ENCODE results near the gene METTL15. TPM values are rescaled to one million over a fixed set of nuclear protein-coding genes. Genes with fewer than 3 reads are reported as not detected.
"Not testable (repeated sequence)": the region's sequence is repeated elsewhere in the genome, so short reads cannot be mapped to it uniquely, and the experiment has no call there.

The METTL15 gene
- polyA plus RNA-seq, 1 donor, result 22.2 TPM

DNA sequence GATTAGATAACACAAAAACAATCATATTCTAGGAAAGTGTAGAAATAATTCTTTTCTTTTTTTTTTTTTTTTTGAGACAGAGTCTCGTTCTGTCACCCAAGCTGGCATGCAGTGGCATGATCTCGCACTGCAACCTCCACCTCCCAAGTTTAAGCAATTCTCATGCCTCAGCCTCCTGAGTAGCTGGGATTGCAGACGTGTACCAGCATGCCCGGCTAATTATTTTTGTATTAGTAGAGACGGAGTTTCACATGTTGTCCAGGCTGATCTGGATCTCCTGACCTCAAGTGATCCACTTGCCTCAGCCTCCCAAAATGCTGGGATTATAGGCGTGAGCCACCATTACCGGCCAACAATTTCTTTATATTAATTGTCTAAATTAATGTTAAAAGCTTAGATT is 182.8 kb downstream of the METTL15 start:
- DNase-seq, result not testable (repeated sequence)

- DNase-seq, result no peak
Measured at GRCh38 chr11:28296426-28296825, 188.2 kb downstream of the METTL15 start.

DNA sequence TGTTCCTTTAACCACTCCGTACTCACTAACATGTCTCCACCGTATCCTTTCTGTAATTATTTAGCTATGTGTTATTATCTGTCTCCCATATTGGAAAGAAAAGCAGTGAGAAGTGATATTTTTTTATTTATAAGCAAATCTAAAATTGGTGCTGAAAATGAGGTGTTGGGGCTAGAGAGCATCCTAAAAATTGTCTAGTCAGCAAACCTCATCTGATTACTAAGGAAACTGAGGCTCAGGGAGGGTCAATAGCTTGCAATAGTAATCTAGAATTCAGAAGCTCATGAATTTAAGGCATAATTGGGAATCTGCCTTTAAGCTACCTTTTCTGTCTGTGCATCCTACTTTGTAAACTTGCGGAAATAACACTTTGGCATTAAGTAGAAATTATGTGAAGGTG is 190.0 kb downstream of the METTL15 start:
- no peak for DNase-seq

DNA sequence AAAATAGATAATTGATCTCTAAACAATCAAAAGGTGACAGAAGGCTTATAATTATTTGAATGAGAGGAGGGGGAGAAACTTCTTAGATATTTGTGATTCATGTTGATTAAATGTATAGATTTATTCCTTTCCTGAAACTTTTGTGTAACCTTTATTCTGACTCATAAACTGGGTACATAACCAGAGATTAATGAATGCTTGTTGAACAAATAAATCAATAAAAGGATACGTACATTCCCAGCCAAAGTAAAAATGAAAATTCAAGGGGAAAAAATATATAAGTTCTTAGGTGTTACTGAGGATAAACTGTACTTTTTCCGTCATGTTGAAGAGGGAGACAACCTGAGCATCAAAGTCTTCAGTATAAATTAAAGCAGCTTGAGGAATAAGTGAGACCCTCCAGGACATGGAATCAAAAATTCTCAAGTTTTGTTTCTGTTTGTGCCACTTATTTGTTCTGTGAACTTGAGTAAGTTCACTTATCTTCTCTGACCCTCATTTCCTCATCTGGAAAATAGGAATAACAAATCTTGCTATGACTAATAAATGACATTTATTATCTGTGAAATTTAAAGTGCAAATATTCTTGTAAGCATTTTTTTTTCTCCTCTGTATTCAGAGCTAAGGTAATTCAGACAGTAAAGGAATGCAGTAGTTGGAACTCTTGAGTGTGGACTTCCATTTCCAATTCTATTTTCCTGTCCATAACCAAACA is 195.4 kb downstream of the METTL15 start:
- no peak for DNase-seq

DNA sequence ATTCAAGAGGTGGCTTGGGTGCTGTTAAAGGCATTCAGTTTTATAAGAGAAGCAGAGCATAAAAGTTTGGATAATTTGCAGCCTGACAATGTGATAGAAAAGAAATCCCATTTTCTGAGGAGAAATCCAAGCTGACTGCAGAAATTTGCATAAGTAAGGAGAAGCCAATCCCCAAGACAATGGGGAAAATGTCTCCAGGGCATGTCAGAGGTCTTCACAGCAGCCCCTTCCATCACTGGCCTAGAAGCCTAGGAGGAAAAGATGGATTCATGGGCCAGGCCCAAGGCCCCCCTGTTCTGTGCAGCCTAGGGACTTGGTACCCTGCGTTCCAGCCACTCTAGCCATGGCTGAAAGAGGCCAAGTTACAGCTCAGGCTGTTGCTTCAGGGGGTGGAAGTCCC is 207.3 kb downstream of the METTL15 start:
- no peak for DNase-seq

GRCh38 chr11:28318871-28319270 is 210.7 kb downstream of the METTL15 start:
- DNase-seq, result no peak

- peak; percentile 38 for DNase-seq
Measured at GRCh38 chr11:28323621-28324020, 215.4 kb downstream of the METTL15 start.

- not testable (repeated sequence) for DNase-seq
Measured at GRCh38 chr11:28332393-28332792, 224.2 kb downstream of the METTL15 start.

DNA sequence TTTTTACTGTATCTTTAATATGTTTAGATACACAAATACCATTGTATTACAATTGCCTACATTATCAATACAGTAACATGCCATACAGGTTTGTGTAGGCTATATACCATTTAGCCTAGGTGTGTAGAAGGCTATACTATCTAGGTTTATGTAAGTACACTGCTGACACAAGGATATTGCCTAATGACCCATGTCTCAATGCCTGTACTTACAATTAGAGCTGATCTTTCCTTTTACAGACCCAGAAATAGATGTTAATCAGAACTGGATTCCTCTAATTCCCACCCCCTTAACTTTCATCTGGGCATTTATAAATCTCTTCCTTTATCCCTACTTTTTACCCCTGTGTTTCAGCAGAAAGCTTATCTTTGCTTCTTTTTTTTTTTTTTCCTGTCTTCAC is 229.5 kb downstream of the METTL15 start:
- DNase-seq, result no peak

DNA sequence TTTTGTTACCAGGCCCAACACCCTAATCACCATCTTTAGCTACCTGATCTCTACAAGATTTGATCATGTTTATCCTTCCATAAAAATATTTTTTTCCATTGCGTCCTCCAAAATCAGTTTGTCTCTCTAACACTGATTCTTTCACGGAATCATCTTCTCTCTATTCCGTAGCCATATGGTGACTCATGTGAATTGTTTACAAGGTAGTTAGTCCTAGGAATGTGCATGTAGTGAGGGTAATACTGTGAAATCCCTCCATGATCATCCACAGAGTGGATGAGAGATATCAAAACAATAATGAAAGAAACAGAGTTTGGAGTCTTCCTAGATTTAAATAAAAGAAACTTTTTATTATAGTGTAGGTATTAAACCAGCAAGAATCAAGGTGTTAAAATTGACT is 230.2 kb downstream of the METTL15 start:
- no peak for DNase-seq

DNA sequence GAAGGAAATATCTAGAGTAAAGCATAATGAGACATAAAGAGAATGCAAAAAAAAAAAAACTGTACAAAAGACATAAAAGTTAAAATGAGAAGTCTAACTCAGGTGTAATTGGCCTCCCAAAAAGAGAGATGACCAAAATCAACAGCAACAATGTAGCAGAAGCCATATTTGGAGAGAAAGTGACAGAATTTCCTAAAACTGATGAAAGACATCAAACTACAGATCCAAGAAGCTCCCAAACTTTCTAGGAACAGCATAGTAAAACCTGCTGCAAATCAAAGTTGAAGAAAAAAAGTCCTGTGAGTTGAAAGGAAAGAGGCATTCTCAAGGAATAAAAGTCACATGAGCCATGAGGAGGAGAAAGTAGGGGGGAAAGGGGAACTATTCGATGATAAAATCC is 231.3 kb downstream of the METTL15 start:
- DNase-seq, result no peak

GRCh38 chr11:28342716-28343115 is 234.5 kb downstream of the METTL15 start:
- no peak for DNase-seq

DNA sequence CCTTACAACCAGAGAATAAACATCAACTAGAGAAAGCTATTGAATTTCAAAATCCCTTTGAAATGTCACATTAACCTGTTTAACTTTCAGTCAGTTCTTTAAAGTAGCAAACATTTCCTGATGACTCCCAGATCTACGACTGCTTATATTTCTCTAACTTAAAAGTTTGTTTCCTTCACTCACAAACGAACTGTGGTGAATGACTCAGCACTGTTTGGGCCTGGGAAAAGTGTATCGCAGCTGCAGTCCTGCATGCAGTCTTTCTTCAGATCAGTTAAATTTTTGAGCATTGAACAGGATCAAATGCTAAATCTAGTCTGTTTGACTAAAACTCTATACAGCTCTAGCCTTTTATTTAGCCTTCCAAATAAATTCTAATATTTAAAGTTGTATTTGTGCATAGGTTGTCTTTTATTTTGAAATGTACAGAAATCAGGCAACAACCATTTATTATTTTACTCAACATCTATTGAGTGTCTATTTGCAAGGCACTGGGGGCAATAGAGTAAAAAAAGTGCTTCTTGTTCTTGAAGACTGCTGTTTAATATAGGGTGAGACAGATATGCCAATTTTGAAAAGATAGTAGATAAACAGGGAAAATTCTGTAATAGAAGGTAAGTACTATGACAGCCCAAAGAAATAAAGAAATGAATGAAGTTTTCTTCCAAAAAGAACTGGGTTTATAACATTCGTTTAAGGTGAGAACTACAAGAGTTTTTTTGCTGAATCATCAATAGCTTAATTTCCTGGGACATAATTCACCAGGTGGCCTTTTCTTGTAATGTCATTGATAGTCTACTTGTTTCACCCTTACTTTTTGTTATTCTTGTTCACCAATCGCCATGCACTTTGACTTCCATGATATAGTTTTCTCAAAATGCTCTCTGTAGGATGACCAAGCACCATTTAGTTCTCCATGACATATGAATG is 235.4 kb downstream of the METTL15 start:
- DNase-seq, result no peak

DNA sequence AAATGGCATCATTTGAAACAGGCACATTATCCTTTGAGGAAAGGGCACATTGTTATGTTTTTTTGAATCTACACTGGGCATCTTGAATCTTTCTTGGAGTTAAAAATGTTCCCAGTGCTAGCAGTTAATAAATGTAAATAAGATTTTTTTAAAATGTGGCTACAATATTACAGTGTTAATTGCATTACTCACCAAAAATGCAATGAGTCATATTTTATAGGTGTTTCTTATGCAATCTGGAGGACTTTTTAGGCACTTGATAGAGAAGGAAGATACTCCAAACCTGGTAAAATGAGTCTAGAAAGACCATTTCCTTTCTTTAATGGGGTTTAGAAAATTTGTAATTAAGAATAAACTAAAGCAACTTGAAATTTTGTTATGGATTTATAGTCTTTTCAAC is 238.0 kb downstream of the METTL15 start:
- DNase-seq, result no peak

GRCh38 chr11:28346721-28347120 is 238.5 kb downstream of the METTL15 start:
- no peak for DNase-seq

GRCh38 chr11:28347371-28347770 is 239.2 kb downstream of the METTL15 start:
- no peak for DNase-seq

- no peak for DNase-seq
Measured at GRCh38 chr11:28350216-28350615, 242.0 kb downstream of the METTL15 start.

GRCh38 chr11:28353991-28354390 is 245.8 kb downstream of the METTL15 start:
- DNase-seq, result no peak

DNA sequence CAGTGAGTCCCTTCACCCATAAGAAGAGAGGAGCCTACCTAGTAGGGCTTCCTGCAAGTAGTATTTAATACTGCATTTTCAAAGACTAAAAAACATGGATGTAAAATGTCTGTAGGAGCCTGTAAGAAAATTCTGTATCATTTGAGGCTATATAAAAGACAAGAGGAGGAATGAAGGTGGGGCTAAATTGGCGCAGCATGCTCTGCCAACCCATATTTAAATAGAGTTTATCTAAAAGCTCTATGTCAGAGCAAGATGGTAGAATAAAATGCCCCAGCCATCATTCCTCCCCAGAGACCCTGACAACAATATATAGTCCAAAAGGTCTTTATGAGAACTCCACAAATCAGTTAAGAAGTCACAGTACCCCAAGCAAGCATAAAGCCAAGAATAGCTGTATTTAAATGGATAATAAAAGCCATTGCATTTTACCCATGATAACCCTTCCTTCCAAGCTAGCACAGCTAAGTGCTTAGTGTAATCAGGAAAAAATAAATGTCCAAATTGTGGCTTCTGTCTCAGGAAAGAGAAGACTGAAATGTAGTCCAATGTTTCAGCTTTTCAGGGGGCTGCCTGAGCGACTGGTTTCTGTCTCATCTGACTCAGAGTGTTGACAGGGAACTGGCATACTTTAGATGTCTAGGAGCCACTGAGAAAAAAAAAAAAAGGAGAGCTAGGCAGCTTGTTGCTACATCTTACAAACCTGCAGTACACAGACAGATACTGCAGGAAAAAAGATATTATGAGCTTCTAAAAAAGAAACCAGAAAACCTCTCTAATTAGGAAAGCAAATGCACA is 258.6 kb downstream of the METTL15 start:
- DNase-seq, result no peak

GRCh38 chr11:28378095-28378494 is 269.9 kb downstream of the METTL15 start:
- not testable (repeated sequence) for DNase-seq

All from left kidney (tissue), 2 donors.